ENCODE measurements around the gene VPS52.

- TF ChIP-seq ZNF274 (IDR thresholded peaks at IDR 0.05; ENCODE audit: low read depth, low read length) (no peak), SUZ12 (IDR thresholded peaks at IDR 0.05; ENCODE audit: extremely low read depth, insufficient read depth, insufficient read length) (no peak), YY1 (IDR thresholded peaks at IDR 0.05; ENCODE audit: insufficient read depth, insufficient read length) (no peak)
These were observed 57.7 kb downstream of the VPS52 start for GRCh38 chr6:33213989-33214335.

Measured in NT2/D1 (cell line).